PC-9 (cell line): ENCODE data around the gene INTS1. TPM values are rescaled to one million over a fixed set of nuclear protein-coding genes. Genes with fewer than 3 reads are reported as not detected.

Source experiments
- BruUV-seq: library from RNA; stranded (reverse); fragments of 400-500 nt; replicated peaks from 2 replicates; lab custom pipeline; 2021; lab: Mats Ljungman, UMichigan
- CTCF ChIA-PET: fragments of 300-600 bp; sonication (Branson Sonifier 250); formaldehyde crosslinking; loops from one replicate; lab custom pipeline; 2022; ENCODE audit warnings: antibody characterized with exemption; lab: Charles Lee
- POLR2A ChIA-PET: fragments of 300-600 bp; sonication (Branson Sonifier 250); formaldehyde crosslinking; loops from one replicate; lab custom pipeline; 2022; ENCODE audit warnings: antibody characterized with exemption; ENCODE audit not compliant: unreplicated experiment; lab: Charles Lee
- DNase-seq, 2 experiments: peaks; one replicate each; pipeline versions ENCODE4 v3.0.0 to v3.0.0-alpha.2; 2015 to 2022; ENCODE audit warnings: mixed read lengths in 1 of 2
- H2AFZ ChIP-seq: fragments of 200-600 bp; sonication (generic); 2 replicates; pipeline ENCODE4 v1.8.1; 2017; ENCODE audit warnings: antibody characterized with exemption
- H3F3A ChIP-seq: fragments of 200-600 bp; sonication (generic); 2 replicates; pipeline ENCODE4 v1.8.1; 2017; ENCODE audit warnings: antibody characterized with exemption, mild to moderate bottlenecking, low read depth; ENCODE audit not compliant: insufficient read depth
- H3K27ac ChIP-seq: fragments of 200-600 bp; sonication (generic); 2 replicates; pipeline ENCODE4 v1.6.1; 2016; ENCODE audit warnings: mixed run types
- H3K27me3 ChIP-seq: fragments of 200-600 bp; sonication (generic); 2 replicates; pipeline ENCODE4 v1.6.1; 2016; ENCODE audit warnings: low read depth, mixed run types; ENCODE audit not compliant: insufficient read depth
- H3K36me3 ChIP-seq: fragments of 200-600 bp; sonication (generic); 2 replicates; pipeline ENCODE4 v1.6.1; 2016; ENCODE audit warnings: low read depth, mixed run types
- H3K4me1 ChIP-seq: fragments of 200-600 bp; sonication (generic); replicated peaks from 2 replicates; pipeline ENCODE4 v1.6.1; 2016; ENCODE audit warnings: mixed run types; ENCODE audit not compliant: insufficient read depth
- H3K4me2 ChIP-seq: fragments of 200-600 bp; sonication (generic); 2 replicates; pipeline ENCODE4 v1.6.1; 2017; ENCODE audit warnings: mixed run types
- H3K4me3 ChIP-seq: fragments of 200-600 bp; sonication (generic); 2 replicates; pipeline ENCODE4 v1.6.1; 2016; ENCODE audit warnings: mixed run types
- H3K79me2 ChIP-seq: fragments of 200-600 bp; sonication (generic); 2 replicates; pipeline ENCODE4 v1.6.1; 2017; ENCODE audit warnings: low read depth, mixed run types
- H3K9me2 ChIP-seq: fragments of 200-600 bp; sonication (generic); 2 replicates; pipeline ENCODE4 v1.8.1; 2017; ENCODE audit warnings: mild to moderate bottlenecking; ENCODE audit not compliant: insufficient read depth
- H3K9me3 ChIP-seq: fragments of 200-600 bp; sonication (generic); 2 replicates; pipeline ENCODE4 v1.8.1; 2016; ENCODE audit warnings: low read depth; ENCODE audit not compliant: insufficient read depth
- H4K20me1 ChIP-seq: fragments of 200-600 bp; sonication (generic); 2 replicates; pipeline ENCODE4 v1.8.1; 2017; ENCODE audit not compliant: insufficient read depth
- EZH2 ChIP-seq: fragments of 200-600 bp; sonication (generic); IDR thresholded peaks from 2 replicates; pipeline ENCODE4 v1.8.0; 2017; ENCODE audit warnings: antibody characterized with exemption, low read depth
- intact Hi-C: fragments of 100-400 bp; cut with micrococcal nuclease; formaldehyde crosslinking; loops from one replicate; pipeline ENCODE4 v1.10.0; 2022; ENCODE audit not compliant: unreplicated experiment
- total RNA-seq: library from RNA; stranded (reverse); gene quantifications from 2 replicates; pipeline ENCODE4 v1.2.3, GENCODE V29; 2021
- TF ChIP-seq, protein P1 (sequence below): fragments of 200-600 bp; sonication (generic); conservative IDR thresholded peaks from 2 replicates; pipeline ENCODE4 v1.6.1; 2017; ENCODE audit warnings: mixed run types, antibody characterized with exemption, mild to moderate bottlenecking, moderate library complexity

INTS1 gene
- total RNA-seq, 1 experiment from 2014 or later, result 124 TPM

DNA sequence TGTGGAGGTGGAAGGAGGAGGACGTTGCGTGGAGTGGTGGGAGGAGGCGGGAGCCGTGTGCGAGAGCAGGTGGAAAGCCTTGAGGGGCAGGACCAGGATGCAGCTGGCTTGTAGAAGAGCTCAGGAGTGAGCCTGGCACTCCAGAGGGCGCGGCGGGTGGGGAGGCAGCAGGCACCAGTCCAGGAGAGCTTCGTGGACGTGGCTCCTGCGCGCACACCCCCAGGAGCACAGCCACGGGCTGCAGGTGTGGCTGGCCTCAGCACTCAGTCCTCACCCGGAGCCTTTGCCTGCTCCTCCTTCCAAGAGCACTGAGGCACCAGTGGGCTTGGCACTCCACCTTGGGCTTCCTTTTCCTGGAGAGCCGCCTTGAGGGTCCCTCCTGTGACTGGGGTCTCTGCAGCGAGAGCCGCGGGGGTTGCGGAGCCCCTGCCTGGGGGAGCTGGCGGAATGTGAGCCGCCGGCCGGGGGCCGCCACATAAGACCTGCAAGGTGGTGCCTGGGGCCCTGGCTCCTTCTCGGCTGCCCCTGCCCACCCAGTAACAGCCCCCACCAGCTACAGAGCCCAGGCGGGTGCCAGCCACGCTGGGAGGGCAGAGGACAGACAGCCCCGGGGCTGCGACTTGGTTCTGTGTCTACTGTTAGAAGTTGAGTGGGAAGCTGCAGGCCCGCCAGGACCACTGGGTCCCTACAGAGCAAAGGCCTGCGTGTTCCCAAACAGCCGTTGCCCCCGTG lies 37.4 kb upstream of the INTS1 start:
- peaks cover 35% of the 10 kb centered on the region for H3K79me2 ChIP-seq
- H3K36me3 ChIP-seq, result peaks cover 5% of the 10 kb centered on the region
- no peaks in the 10 kb centered on the region for H3K27me3 ChIP-seq
- no peak for TF ChIP-seq EZH2
- TF ChIP-seq, protein P1, sequence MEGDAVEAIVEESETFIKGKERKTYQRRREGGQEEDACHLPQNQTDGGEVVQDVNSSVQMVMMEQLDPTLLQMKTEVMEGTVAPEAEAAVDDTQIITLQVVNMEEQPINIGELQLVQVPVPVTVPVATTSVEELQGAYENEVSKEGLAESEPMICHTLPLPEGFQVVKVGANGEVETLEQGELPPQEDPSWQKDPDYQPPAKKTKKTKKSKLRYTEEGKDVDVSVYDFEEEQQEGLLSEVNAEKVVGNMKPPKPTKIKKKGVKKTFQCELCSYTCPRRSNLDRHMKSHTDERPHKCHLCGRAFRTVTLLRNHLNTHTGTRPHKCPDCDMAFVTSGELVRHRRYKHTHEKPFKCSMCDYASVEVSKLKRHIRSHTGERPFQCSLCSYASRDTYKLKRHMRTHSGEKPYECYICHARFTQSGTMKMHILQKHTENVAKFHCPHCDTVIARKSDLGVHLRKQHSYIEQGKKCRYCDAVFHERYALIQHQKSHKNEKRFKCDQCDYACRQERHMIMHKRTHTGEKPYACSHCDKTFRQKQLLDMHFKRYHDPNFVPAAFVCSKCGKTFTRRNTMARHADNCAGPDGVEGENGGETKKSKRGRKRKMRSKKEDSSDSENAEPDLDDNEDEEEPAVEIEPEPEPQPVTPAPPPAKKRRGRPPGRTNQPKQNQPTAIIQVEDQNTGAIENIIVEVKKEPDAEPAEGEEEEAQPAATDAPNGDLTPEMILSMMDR, result no peak
- H3K4me2 ChIP-seq, result no peak overlapping the region
- no TSS peak for BruUV-seq
- peaks cover 66% of the 10 kb centered on the region for H4K20me1 ChIP-seq
- no peak overlapping the region for H3K4me3 ChIP-seq
- no peaks in the 10 kb centered on the region for H3K9me2 ChIP-seq
- H3K27ac ChIP-seq, result no peak overlapping the region
- H3K9me3 ChIP-seq, result no peaks in the 10 kb centered on the region
- CTCF ChIA-PET, result interaction anchor here (0.5 to 0.7 kb wide), 2 partner anchors 24 to 36 kb away, joined by 3 to 5 read pairs; no protein-coding TSS in a partner anchor
- H3K4me1 ChIP-seq, result peaks cover 14% of the 10 kb centered on the region
- peaks cover 51% of the 10 kb centered on the region for H3F3A ChIP-seq
- POLR2A ChIA-PET, result no interaction called here
- no peak for DNase-seq
- H2AFZ ChIP-seq, result no peak overlapping the region
- intact Hi-C loops, result no loop called here

DNA sequence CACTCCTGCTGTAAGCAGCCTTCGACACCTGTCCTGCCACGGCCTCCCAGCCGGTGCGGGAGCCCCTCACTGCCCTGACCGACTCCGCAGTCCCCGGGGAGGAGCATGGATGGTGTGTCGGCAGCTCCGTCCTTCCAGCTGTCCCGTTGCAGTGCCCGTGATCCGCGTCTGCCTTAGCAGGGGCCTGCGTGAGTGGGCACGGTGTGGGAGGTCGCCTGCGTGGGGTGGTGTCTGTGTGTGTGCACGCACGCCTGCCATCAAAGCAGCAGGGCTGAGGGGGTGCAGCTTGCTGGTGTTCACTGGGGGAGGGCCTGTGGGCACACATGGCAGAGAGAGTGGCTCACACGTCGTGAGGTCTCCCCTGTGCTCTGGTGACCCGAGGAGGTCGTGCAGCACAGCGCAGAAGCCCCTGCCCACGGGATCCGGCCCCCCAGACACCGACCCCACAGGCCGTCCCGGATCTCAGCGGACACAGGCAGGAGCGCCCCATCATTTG lies 36.6 kb upstream of the INTS1 start:
- no peaks in the 10 kb centered on the region for H3K9me2 ChIP-seq
- DNase-seq, result no peak
- no peak overlapping the region for H2AFZ ChIP-seq
- H3K4me2 ChIP-seq, result no peak overlapping the region
- H3K4me1 ChIP-seq, result peaks cover 22% of the 10 kb centered on the region
- intact Hi-C loops, result no loop called here
- H3K4me3 ChIP-seq, result no peak overlapping the region
- ChIA-PET POLR2A (no interaction called here), CTCF (interaction anchor here (0.7 kb wide), 1 partner anchor 35 kb away, joined by 5 read pairs; no protein-coding TSS in a partner anchor)
- H3K79me2 ChIP-seq, result peaks cover 43% of the 10 kb centered on the region
- no peaks in the 10 kb centered on the region for H3K27me3 ChIP-seq
- BruUV-seq, result no TSS peak
- H4K20me1 ChIP-seq, result peaks cover 71% of the 10 kb centered on the region
- H3K9me3 ChIP-seq, result no peaks in the 10 kb centered on the region
- peaks cover 55% of the 10 kb centered on the region for H3F3A ChIP-seq
- no peak for TF ChIP-seq EZH2
- TF ChIP-seq, protein P1, result no peak
- peaks cover 5% of the 10 kb centered on the region for H3K36me3 ChIP-seq
- H3K27ac ChIP-seq, result no peak overlapping the region

DNA sequence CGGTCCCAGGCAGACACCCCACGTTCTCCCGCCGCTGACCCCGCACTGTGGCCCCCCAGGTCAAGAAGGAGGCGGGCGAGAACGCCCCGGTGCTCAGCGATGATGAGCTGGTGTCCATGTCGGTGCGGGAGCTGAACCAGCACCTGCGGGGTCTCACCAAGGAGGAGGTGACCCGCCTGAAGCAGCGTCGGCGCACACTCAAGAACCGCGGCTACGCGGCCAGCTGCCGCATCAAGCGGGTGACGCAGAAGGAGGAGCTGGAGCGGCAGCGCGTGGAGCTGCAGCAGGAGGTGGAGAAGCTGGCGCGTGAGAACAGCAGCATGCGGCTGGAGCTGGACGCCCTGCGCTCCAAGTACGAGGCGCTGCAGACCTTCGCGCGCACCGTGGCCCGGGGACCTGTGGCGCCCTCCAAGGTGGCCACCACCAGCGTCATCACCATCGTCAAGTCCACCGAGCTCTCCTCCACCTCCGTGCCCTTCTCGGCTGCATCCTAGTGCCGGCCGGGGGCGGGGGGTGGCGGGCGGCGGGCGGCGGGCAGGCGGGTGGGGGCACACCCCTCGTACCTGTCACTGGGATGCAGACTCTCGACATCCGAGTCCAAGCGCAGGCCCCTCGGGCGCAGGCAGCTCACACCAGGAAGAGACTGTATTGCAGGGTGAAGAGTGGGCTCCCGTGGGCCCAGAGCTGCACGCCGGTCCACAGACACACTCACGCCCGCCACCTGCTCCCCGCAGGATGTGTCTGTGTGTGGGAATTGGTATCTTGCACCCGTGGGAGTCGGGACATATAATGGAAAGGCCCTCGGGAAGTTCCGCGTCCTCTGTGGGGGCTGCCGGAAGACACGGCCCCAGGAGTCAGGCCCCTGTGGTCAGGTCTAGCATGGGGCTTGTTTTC lies 35.9 kb upstream of the INTS1 start:
- no peak overlapping the region for H2AFZ ChIP-seq
- peaks cover 50% of the 10 kb centered on the region for H3K79me2 ChIP-seq
- H3K27ac ChIP-seq, result no peak overlapping the region
- H4K20me1 ChIP-seq, result peaks cover 78% of the 10 kb centered on the region
- no peak for TF ChIP-seq EZH2
- TF ChIP-seq, protein P1, result no peak
- no peaks in the 10 kb centered on the region for H3K9me2 ChIP-seq
- no peak overlapping the region for H3K4me2 ChIP-seq
- BruUV-seq, result no TSS peak
- H3K27me3 ChIP-seq, result no peaks in the 10 kb centered on the region
- ChIA-PET POLR2A (no interaction called here), CTCF (no interaction called here)
- H3K4me1 ChIP-seq, result peaks cover 26% of the 10 kb centered on the region
- H3F3A ChIP-seq, result peaks cover 54% of the 10 kb centered on the region
- H3K36me3 ChIP-seq, result peaks cover 9% of the 10 kb centered on the region
- no peaks in the 10 kb centered on the region for H3K9me3 ChIP-seq
- H3K4me3 ChIP-seq, result no peak overlapping the region
- DNase-seq, result no peak
- intact Hi-C loops, result loop anchor here (10.0 kb wide), 1 partner anchor 985 kb away; no protein-coding TSS in a partner anchor
